ENCODE measurements around the gene KDM4C.
A peak's percentile ranks its signal among the peaks of the same experiment; 100 is the strongest.

KDM4C gene

GRCh38 chr9:6811436-6811835 is 53.7 kb downstream of the KDM4C start:
- no peak for DNase-seq

- no peak for DNase-seq
These were observed 58.8 kb downstream of the KDM4C start for GRCh38 chr9:6816581-6816980.

- no peak for DNase-seq
These were observed 60.6 kb downstream of the KDM4C start for GRCh38 chr9:6818292-6818922.

- no peak for DNase-seq
These were observed 61.3 kb downstream of the KDM4C start for GRCh38 chr9:6819112-6819511.

GRCh38 chr9:6819529-6819928 is 61.8 kb downstream of the KDM4C start:
- no peak for DNase-seq

- no peak for DNase-seq
These were observed 64.9 kb downstream of the KDM4C start for GRCh38 chr9:6822696-6823095.

GRCh38 chr9:6827439-6828145 is 69.8 kb downstream of the KDM4C start:
- DNase-seq: peak in 1 of 2 experiments; percentile 37

- no peak for DNase-seq
These were observed 71.3 kb downstream of the KDM4C start for GRCh38 chr9:6829027-6829426.

- DNase-seq: no peak
These were observed 71.8 kb downstream of the KDM4C start for GRCh38 chr9:6829536-6829935.

- DNase-seq: no peak
These were observed 75.9 kb downstream of the KDM4C start for GRCh38 chr9:6833518-6834192.

- DNase-seq: no peak
These were observed 76.5 kb downstream of the KDM4C start for GRCh38 chr9:6834306-6834705.

- DNase-seq: no peak
These were observed 80.4 kb downstream of the KDM4C start for GRCh38 chr9:6838158-6838557.

- no peak for DNase-seq
These were observed 84.8 kb downstream of the KDM4C start for GRCh38 chr9:6842584-6842947.

GRCh38 chr9:6843742-6844141 is 86.0 kb downstream of the KDM4C start:
- DNase-seq: no peak

- no peak for DNase-seq
These were observed 86.5 kb downstream of the KDM4C start for GRCh38 chr9:6844267-6844666.

- no peak for DNase-seq
These were observed 87.5 kb downstream of the KDM4C start for GRCh38 chr9:6845128-6845826.

GRCh38 chr9:6845880-6846279 is 88.1 kb downstream of the KDM4C start:
- DNase-seq: no peak

- no peak for DNase-seq
These were observed 94.6 kb downstream of the KDM4C start for GRCh38 chr9:6852243-6852963.

- no peak for DNase-seq
These were observed 98.1 kb downstream of the KDM4C start for GRCh38 chr9:6855860-6856259.

GRCh38 chr9:6864102-6864501 is 106.3 kb downstream of the KDM4C start:
- DNase-seq: no peak

GRCh38 chr9:6869081-6869948 is 111.5 kb downstream of the KDM4C start:
- no peak for DNase-seq

- no peak for DNase-seq
These were observed 112.4 kb downstream of the KDM4C start for GRCh38 chr9:6870149-6870548.

All from activated CD4-positive, alpha-beta T cell treated with anti-CD3 and anti-CD28 coated beads, Interleukin-2, amount 50 U/mL, for 48 hours (primary cell).